Keratinocyte (primary cell): Measurements from ENCODE around the gene PIGQ. TPM values are rescaled to one million over a fixed set of nuclear protein-coding genes. Genes with fewer than 3 reads are reported as not detected.

ENCODE experiments used
- DNase-seq: peaks from one replicate; pipeline ENCODE4 v3.0.0-alpha.2; 2011; ENCODE audit warnings: low read depth, missing footprints, low spot score
- FAIRE-seq: peaks from 2 replicates; lab custom pipeline; 2011; peaks lifted over from hg19 to GRCh38; lab: Jason Lieb, UNC
- H2AFZ ChIP-seq: 2 replicates; pipeline ENCODE4 v1.6.0; 2012; ENCODE audit warnings: low read length, control low read depth, inconsistent platforms; ENCODE audit not compliant: control insufficient read depth
- H3K27ac ChIP-seq: 2 replicates; pipeline ENCODE4 v1.5.1; 2011; ENCODE audit warnings: low read length; ENCODE audit not compliant: control insufficient read depth, insufficient read depth
- H3K27me3 ChIP-seq: 3 replicates; pipeline ENCODE4 v1.6.0; 2011; ENCODE audit warnings: low read length; ENCODE audit not compliant: control insufficient read depth, insufficient read depth; ENCODE audit errors: extremely low read depth
- H3K36me3 ChIP-seq, 2 experiments: 2 replicates in 1 of 2; 3 replicates in 1 of 2; pipeline ENCODE4 v1.5.1; 2011; ENCODE audit warnings: low read length in 2 of 2, mild to moderate bottlenecking in 1 of 2; ENCODE audit not compliant: control insufficient read depth in 2 of 2, insufficient read depth in 2 of 2; ENCODE audit errors: extremely low read depth in 1 of 2
- H3K4me1 ChIP-seq: 3 replicates; pipeline ENCODE4 v1.5.1; 2011; ENCODE audit warnings: low read length; ENCODE audit not compliant: control insufficient read depth, insufficient read depth; ENCODE audit errors: extremely low read depth
- H3K4me2 ChIP-seq: 3 replicates; pipeline ENCODE4 v1.6.0; 2011; ENCODE audit warnings: low read depth, low read length; ENCODE audit not compliant: control insufficient read depth, insufficient read depth; ENCODE audit errors: extremely low read depth
- H3K4me3 ChIP-seq, 3 experiments: fragments of 200-600 bp in 1 of 3; sonication (generic) in 1 of 3; 2 replicates in 2 of 3; 3 replicates in 1 of 3; pipeline ENCODE4 v1.5.1; 2011 to 2016; ENCODE audit warnings: low read length in 3 of 3, mild to moderate bottlenecking in 3 of 3, control low read depth in 2 of 3, inconsistent platforms in 1 of 3, low read depth in 1 of 3, mixed read lengths in 1 of 3, mixed run types in 1 of 3, moderate library complexity in 1 of 3; ENCODE audit not compliant: control insufficient read depth in 2 of 3, insufficient read depth in 2 of 3; ENCODE audit errors: extremely low read depth in 1 of 3
- H3K79me2 ChIP-seq: 2 replicates; pipeline ENCODE4 v1.6.0; 2012; ENCODE audit warnings: low read length; ENCODE audit not compliant: control insufficient read depth, insufficient read depth
- H3K9ac ChIP-seq: 3 replicates; pipeline ENCODE4 v1.6.0; 2011; ENCODE audit warnings: low read length; ENCODE audit not compliant: control insufficient read depth, insufficient read depth; ENCODE audit errors: extremely low read depth
- H3K9me1 ChIP-seq: 3 replicates; pipeline ENCODE4 v1.6.0; 2011; ENCODE audit warnings: low read length; ENCODE audit not compliant: control insufficient read depth, insufficient read depth; ENCODE audit errors: extremely low read depth
- H3K9me3 ChIP-seq: 2 replicates; pipeline ENCODE4 v1.5.1; 2012; ENCODE audit warnings: low read depth, low read length; ENCODE audit not compliant: control insufficient read depth
- H4K20me1 ChIP-seq: 3 replicates; pipeline ENCODE4 v1.6.0; 2011; ENCODE audit warnings: low read length; ENCODE audit not compliant: control insufficient read depth, insufficient read depth; ENCODE audit errors: extremely low read depth
- CTCF ChIP-seq, 3 experiments: IDR thresholded peaks in 1 of 3; conservative IDR thresholded peaks in 1 of 3; optimal IDR thresholded peaks in 1 of 3; 2 replicates in 2 of 3; 3 replicates in 1 of 3; pipeline versions ENCODE3 to v1.5.1; 2011; ENCODE audit warnings: low read length in 3 of 3, mild to moderate bottlenecking in 3 of 3, moderate library complexity in 2 of 3, control low read depth in 1 of 3, inconsistent platforms in 1 of 3; ENCODE audit not compliant: insufficient read depth in 2 of 3; ENCODE audit errors: extremely low read depth in 1 of 3
- EZH2 ChIP-seq: IDR thresholded peaks from one replicate; pipeline ENCODE4 v1.6.1; 2012; ENCODE audit warnings: inconsistent platforms, mild to moderate bottlenecking, low read length, moderate library complexity
- dilution Hi-C: fragments of 300-500 bp; cut with MboI; formaldehyde crosslinking; loops from one replicate; pipeline ENCODE4 v1.7.0; 2020; ENCODE audit warnings: low sequenced_read_pairs; ENCODE audit not compliant: extremely low pct_ligation_motif_present
- polyA plus RNA-seq, 5 experiments: library from polyadenylated mRNA; depleted of rRNA in 3 of 5; stranded (reverse) in 3 of 5; stranded (forward) in 1 of 5; unstranded in 1 of 5; fragments of >200 nt; gene quantifications; 1 replicate in 1 of 5; 2 replicates in 3 of 5; 3 replicates in 1 of 5; pipeline versions ENCODE4 v1.2.1 to v1.2.3, GENCODE V29; 2011 to 2012; ENCODE audit warnings: missing spikeins in 2 of 5, low read depth in 1 of 5, low replicate concordance in 1 of 5

Gene PIGQ
- polyA plus RNA-seq, 1 donor (not counting 4 experiments of a cell fraction or from before 2014, with no cell fraction given): 11.2 TPM

GRCh38 chr16:628321-629061 is 58.7 kb downstream of the PIGQ start:
- Histone ChIP-seq H3K9me3 (no peaks in the 10 kb centered on the region), H3K27ac (no peak overlapping the region), H3K4me2 (no peak overlapping the region), H3K36me3 (peaks cover 3 to 6% of the 10 kb centered on the region in 2 experiments), H2AFZ (no peak overlapping the region), H3K4me3 (no peak overlapping the region), H3K27me3 (no peaks in the 10 kb centered on the region), H3K79me2 (no peaks in the 10 kb centered on the region), H3K9ac (no peak overlapping the region), H4K20me1 (no peaks in the 10 kb centered on the region), H3K4me1 (peaks cover 12% of the 10 kb centered on the region), H3K9me1 (no peaks in the 10 kb centered on the region)
- TF ChIP-seq EZH2: no peak
- no peak for TF ChIP-seq CTCF (optimal IDR thresholded peaks at IDR 0.05 in 1 of 3, IDR thresholded peaks at IDR 0.05 in 1 of 3, conservative IDR thresholded peaks at IDR 0.05 in 1 of 3; ENCODE audit: extremely low read depth in 1 of 3, insufficient read depth in 2 of 3, low read length in 3 of 3)
- dilution Hi-C loops: no loop called here
- no peak for DNase-seq
- no peak for FAIRE-seq

- Histone ChIP-seq H3K27me3 (no peaks in the 10 kb centered on the region), H3K79me2 (no peaks in the 10 kb centered on the region), H3K4me3 (no peak overlapping the region), H3K36me3 (peaks cover 4 to 13% of the 10 kb centered on the region in 2 experiments), H3K27ac (no peak overlapping the region), H3K9me3 (no peaks in the 10 kb centered on the region), H3K4me1 (peaks cover 12% of the 10 kb centered on the region), H3K9me1 (no peaks in the 10 kb centered on the region), H4K20me1 (no peaks in the 10 kb centered on the region), H3K9ac (no peak overlapping the region), H3K4me2 (no peak overlapping the region), H2AFZ (no peak overlapping the region)
- DNase-seq (no peak), FAIRE-seq (no peak)
- TF ChIP-seq EZH2: no peak
- no peak for TF ChIP-seq CTCF (optimal IDR thresholded peaks at IDR 0.05 in 1 of 3, IDR thresholded peaks at IDR 0.05 in 1 of 3, conservative IDR thresholded peaks at IDR 0.05 in 1 of 3; ENCODE audit: extremely low read depth in 1 of 3, insufficient read depth in 2 of 3, low read length in 3 of 3)
- dilution Hi-C loops: no loop called here
These were observed 59.5 kb downstream of the PIGQ start for GRCh38 chr16:629185-629832.
